NCI-H2196 treated with DMSO at 0.1 percent for 48 hours (cell line): ENCODE results near the gene PRDM16.
A peak's percentile ranks its signal among the peaks of the same experiment; 100 is the strongest.
"Not testable (repeated sequence)": the region's sequence is repeated elsewhere in the genome, so short reads cannot be mapped to it uniquely, and the experiment has no call there.

Experiments
- DNase-seq: peaks from one replicate; lab custom pipeline; 2025; ENCODE audit not compliant: unreplicated experiment; lab: John Stamatoyannopoulos, UW

The PRDM16 gene

GRCh38 chr1:3159121-3159520 is 90.1 kb downstream of the PRDM16 start:
- DNase-seq, result no peak

DNA sequence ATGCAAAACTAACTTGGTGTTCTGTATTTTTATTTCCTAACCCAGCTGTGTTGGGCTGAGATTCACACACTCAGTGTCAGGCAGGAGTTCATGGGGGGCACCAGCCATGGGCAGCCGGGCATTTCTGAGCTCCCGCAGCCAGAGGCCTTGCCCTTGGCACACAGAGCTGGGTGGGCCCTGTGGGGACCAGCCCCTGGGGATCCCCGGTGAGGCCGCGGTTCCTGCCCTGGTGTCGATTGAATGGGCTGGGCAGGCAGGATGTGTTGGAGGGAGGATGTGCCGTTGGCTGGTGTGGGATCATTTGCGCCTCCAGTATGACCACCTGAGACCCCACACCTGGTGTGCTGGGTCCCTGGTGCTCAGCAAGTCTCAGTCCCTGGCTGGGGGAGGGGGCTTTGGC is 91.0 kb downstream of the PRDM16 start:
- DNase-seq, result no peak

DNA sequence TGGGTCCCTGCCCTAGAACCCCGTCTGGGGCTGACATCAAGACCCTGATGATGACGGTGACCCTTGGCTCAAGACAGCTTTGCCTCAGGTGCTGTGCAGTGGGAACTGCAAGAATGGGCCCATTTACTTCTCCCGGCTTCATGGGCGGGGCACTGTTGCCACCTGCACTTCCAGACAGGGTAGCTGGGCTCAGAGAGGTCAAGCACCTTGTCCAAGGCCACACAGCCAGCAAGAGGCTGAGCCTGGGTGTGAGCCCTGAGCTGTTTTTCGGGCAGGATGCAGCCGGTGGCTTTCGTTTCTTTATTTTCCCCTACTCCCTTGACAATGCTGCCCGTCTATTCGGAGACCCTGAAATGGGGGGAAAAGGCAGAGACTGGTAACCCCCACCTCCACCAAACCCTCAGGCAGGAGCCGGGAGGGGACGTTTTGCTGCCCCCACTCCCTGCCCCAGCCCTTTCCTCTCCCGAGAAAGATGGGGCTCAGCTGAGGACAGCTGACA is 91.7 kb downstream of the PRDM16 start:
- no peak for DNase-seq

- DNase-seq, result no peak
These were observed 92.3 kb downstream of the PRDM16 start for GRCh38 chr1:3161176-3161840.

- no peak for DNase-seq
These were observed 93.4 kb downstream of the PRDM16 start for GRCh38 chr1:3162322-3162882.

DNA sequence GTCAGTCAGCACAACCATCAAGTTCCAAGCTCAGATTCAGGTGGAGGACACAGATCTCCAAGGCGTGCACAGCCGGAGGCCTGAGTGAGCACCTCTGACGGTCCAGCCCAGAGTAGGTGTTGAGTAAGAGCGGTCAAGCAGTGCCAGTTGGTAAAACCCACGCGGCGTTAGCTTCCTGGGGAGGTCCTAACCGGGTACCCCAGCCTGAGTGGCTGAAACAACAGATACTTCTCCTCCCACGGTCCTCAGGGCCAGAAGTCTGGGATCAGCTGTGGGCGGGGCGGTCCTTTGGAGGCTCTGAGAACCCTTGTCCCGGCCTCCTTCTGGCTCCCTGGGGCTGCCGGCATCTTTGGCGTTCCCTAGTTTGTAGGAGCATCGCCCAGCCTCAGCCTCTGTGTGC is 94.4 kb downstream of the PRDM16 start:
- no peak for DNase-seq

GRCh38 chr1:3164671-3165070 is 95.7 kb downstream of the PRDM16 start:
- DNase-seq, result no peak

- not testable (repeated sequence) for DNase-seq
These were observed 96.2 kb downstream of the PRDM16 start for GRCh38 chr1:3165189-3165588.

- no peak for DNase-seq
These were observed 97.4 kb downstream of the PRDM16 start for GRCh38 chr1:3166206-3166918.

DNA sequence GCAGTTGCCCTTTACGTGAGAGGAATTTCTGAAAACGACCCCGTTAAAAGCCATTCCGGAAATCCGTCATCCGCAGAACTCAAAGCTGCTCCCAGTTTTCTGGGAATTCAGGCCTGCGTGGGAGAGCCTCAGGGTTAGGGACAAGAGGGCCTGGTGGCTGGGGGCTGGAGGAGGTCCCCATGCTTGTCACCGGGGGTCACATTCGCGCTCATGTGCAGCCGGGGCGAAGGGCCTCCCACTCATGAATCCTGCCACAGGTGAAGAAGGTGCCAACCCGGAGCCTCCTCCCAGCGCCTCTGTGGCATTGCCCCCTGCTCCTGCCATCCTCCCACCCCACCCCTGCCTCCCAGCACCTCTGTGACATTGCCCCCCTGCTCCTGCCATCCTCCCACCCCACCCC is 98.3 kb downstream of the PRDM16 start:
- no peak for DNase-seq

- peak; percentile 29 for DNase-seq
These were observed 99.7 kb downstream of the PRDM16 start for GRCh38 chr1:3168678-3169077.

GRCh38 chr1:3169665-3170356 is 100.8 kb downstream of the PRDM16 start:
- DNase-seq, result no peak

DNA sequence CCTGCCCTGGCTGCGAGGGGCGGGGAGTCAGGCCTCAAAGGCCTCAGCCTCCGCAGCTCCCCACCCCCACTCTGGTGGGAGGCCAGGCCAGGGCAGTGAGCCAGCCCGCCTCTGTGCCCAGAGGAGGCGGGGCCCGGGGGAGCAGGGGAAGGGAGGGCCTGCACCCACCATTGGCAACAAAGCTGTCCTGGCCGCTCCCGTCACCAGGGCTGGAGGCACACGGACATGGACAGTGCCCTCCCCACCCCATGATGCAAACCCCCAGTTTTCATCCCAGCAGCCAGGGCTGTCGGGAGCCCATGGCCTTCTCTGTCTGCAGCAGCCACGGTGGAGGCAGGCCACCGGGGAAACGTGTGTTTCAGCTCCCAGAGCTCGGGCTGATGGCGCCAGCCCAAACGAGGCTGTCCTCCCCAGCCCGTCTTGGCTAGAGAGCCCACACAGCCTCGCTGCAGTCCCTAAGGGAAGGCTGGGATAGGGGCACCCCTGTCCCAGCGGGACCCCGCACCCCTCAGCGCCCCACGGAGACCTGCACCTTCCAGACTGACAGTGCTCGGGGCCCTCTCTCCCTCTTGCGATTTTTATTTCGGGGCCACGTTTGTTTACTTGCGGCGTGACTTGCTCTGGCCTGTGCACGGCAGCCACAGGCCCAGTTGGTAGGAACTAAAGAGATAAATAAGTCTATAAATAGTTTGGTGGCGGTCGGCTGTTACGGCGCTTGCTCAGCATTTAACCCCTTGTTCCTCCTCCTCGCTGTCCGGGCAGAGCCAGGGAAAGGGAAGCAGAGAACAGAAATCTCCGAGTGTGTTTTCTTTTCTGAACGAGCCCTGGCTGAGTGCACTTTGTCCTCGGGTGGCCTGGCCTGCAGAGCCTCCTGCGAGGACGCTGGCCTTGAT is 101.8 kb downstream of the PRDM16 start:
- DNase-seq, result peak; percentile 68

- DNase-seq, result no peak
These were observed 102.8 kb downstream of the PRDM16 start for GRCh38 chr1:3171761-3172160.

DNA sequence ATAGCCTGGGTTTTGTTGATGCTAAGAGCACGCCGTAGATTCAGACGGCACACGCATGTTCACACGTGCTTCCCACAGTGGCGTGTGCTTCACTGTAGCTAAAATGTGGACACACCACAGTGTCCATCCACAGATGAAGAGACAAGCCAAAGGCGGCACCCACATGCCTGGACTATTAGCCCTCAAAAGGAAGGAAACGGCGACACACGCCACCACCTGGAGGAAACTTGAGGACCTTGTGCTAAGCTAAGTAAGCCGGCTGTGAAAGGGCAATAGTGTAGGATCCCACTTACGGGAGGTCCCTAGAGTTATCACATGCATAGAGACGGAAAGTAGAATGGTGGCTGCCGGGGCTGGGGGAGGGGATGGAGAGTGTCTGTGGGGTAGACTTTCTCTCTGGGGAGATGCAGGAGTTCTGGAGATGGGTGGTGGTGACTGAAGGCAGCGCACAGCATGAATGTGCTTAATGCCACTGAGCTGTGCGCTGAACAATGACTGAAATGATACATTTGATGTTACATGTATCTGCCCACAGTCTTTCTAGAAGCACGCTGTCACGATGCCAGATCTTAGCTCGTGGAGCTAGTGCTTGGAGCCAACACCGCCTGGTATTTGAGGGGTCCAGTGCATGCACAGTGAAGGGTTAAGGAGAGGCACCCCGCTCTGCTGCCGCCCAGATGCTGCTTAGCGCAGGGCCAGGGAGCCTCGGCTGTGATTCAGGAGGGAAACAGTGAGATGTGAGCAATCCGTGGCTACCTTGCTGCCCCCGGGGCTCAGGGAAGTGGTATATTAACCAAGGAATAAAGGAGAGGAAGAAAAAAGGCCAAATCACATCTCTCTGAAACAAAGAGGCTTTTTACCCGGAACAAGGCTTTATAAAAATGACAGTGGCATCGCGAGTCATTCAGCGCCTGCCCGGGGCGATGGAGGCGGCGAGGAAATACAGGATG is 103.7 kb downstream of the PRDM16 start:
- no peak for DNase-seq

- DNase-seq, result no peak
These were observed 104.5 kb downstream of the PRDM16 start for GRCh38 chr1:3173381-3173980.

DNA sequence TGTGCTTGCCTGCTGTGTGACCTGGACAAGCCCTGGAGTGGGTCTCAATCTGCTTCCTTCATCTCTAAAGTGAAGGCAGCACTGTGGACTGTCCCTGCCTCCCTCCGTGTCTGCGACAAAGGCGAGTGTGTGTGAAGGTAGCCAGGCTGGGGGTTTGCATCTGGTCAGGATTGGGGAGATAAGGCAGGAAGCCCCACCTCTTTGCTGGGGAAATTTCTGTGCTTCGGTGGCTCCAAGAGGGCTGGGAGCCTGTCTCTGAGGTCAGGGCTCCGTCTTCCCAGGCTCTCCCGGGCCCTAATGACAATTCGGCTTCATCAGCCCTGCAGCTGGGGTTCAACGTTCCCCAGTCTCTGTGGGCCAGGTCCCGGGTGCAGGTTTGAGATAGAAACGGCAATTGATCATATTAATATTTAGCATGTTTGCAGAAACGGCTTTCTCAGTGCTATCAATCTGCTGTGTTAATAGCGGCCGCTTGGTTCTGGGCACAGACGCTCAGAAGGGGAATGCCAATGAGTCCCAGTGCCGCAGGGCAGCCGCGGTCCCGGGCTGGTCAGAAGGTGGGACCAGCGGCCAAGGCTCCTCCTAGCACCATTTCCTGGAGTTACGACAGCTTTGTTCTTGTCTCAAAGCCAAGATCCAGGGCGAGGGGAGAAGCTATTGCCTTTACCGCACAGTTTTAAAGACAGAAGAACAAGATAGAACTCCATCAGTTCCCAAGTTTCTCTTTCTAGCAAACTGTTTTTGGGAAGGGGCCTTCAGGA is 105.7 kb downstream of the PRDM16 start:
- DNase-seq, result no peak

DNA sequence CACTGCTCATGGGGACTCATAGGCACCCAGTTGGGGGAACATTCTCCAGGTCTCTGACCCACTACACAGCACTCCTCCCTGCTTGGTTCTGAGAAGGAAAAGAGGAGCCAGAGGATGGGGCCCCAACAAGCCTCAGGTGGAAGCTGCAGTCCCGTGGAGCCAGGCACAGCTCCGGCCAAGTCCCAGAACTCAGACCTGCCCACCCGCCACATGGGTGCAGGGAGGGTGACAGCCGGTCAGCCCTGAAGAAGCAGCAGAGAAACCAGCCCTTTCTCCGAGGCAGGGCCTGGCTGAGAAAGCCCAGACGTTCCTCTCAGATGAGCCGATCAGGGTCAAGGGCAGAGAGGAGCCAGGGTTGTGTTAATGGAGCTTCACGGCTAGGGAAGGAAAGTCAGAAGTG is 106.5 kb downstream of the PRDM16 start:
- DNase-seq, result no peak
